Activated CD4-positive, alpha-beta T cell treated with anti-CD3 and anti-CD28 coated beads for 24 hours (primary cell): ENCODE results near the gene SHC4.
"Not testable (repeated sequence)": the region's sequence is repeated elsewhere in the genome, so short reads cannot be mapped to it uniquely, and the experiment has no call there.

ENCODE experiments used
- DNase-seq, 2 donors: peaks; one replicate each; pipeline ENCODE4 v3.0.0-alpha.2; 2020; ENCODE audit warnings: low read depth in 2 of 2

SHC4 gene

GRCh38 chr15:48963524-48964113 is at the start of gene SHC4:
SHC4 (minus strand) TSS chr15:48963919; CDS start chr15:48963015, 904 bp downstream.
- DNase-seq = no peak

- DNase-seq = no peak
Observed at GRCh38 chr15:48999314-48999713, 35.6 kb upstream of the SHC4 start.

GRCh38 chr15:48996276-48996675 is 32.6 kb upstream of the SHC4 start:
- no peak for DNase-seq

GRCh38 chr15:48993380-48993779 is 29.7 kb upstream of the SHC4 start:
- DNase-seq = no peak

GRCh38 chr15:48992545-48992944 is 28.8 kb upstream of the SHC4 start:
- DNase-seq = no peak

- no peak for DNase-seq
Observed at GRCh38 chr15:48992096-48992495, 28.4 kb upstream of the SHC4 start.

- DNase-seq = no peak
Observed at GRCh38 chr15:48989170-48989569, 25.5 kb upstream of the SHC4 start.

GRCh38 chr15:48987142-48987541 is 23.4 kb upstream of the SHC4 start:
- no peak for DNase-seq

GRCh38 chr15:48986240-48986639 is 22.5 kb upstream of the SHC4 start:
- DNase-seq = no peak

GRCh38 chr15:48985516-48985915 is 21.8 kb upstream of the SHC4 start:
- DNase-seq = no peak

GRCh38 chr15:48984811-48985352 is 21.2 kb upstream of the SHC4 start:
- DNase-seq = no peak

GRCh38 chr15:48984021-48984710 is 20.4 kb upstream of the SHC4 start:
- no peak for DNase-seq

GRCh38 chr15:48983300-48983699 is 19.6 kb upstream of the SHC4 start:
- DNase-seq = no peak

GRCh38 chr15:48981941-48982340 is 18.2 kb upstream of the SHC4 start:
- DNase-seq = no peak

GRCh38 chr15:48978638-48979037 is 14.9 kb upstream of the SHC4 start:
- DNase-seq = no peak

GRCh38 chr15:48976444-48977088 is 12.8 kb upstream of the SHC4 start:
- no peak for DNase-seq

GRCh38 chr15:48975472-48976419 is 12.0 kb upstream of the SHC4 start:
- DNase-seq = peak; percentile 57 to 72

GRCh38 chr15:48974882-48975281 is 11.2 kb upstream of the SHC4 start:
- no peak for DNase-seq

- DNase-seq = no peak
Observed at GRCh38 chr15:48972750-48973503, 9.2 kb upstream of the SHC4 start.

- DNase-seq = not testable (repeated sequence)
Observed at GRCh38 chr15:48970926-48971325, 7.2 kb upstream of the SHC4 start.

- no peak for DNase-seq
Observed at GRCh38 chr15:48968066-48968465, 4.3 kb upstream of the SHC4 start.
